ENCODE data around the gene UPF2. TPM values are rescaled to one million over a fixed set of nuclear protein-coding genes. Genes with fewer than 3 reads are reported as not detected.

UPF2 gene
- total RNA-seq, 1 donor from 2014 or later: 25.1 TPM

GRCh38 chr10:12062754-12063482 lies 20.3 kb upstream of the UPF2 start:
- H3K4me3 Mint-ChIP-seq: no peak overlapping the region
- H3K27ac Mint-ChIP-seq (ENCODE audit: unreplicated experiment): no peak overlapping the region
- no peak for DNase-seq (ENCODE audit: low read depth, low spot score)
- H3K9me3 Mint-ChIP-seq: no peaks in the 10 kb centered on the region
- H3K4me1 Mint-ChIP-seq: no peaks in the 10 kb centered on the region
- no peaks in the 10 kb centered on the region for H3K36me3 Mint-ChIP-seq (ENCODE audit: low read depth)
- no peak for TF ChIP-seq CTCF (conservative IDR thresholded peaks at IDR 0.05)
- no peaks in the 10 kb centered on the region for H3K27me3 Mint-ChIP-seq (ENCODE audit: low read depth)

- DNase-seq (ENCODE audit: low read depth, low spot score): no peak
- H3K9me3 Mint-ChIP-seq: no peaks in the 10 kb centered on the region
- H3K27ac Mint-ChIP-seq (ENCODE audit: unreplicated experiment): no peak overlapping the region
- no peaks in the 10 kb centered on the region for H3K36me3 Mint-ChIP-seq (ENCODE audit: low read depth)
- no peaks in the 10 kb centered on the region for H3K4me1 Mint-ChIP-seq
- TF ChIP-seq CTCF (conservative IDR thresholded peaks at IDR 0.05): no peak
- H3K4me3 Mint-ChIP-seq: no peak overlapping the region
- no peaks in the 10 kb centered on the region for H3K27me3 Mint-ChIP-seq (ENCODE audit: low read depth)
These were observed 18.5 kb upstream of the UPF2 start for GRCh38 chr10:12061124-12061523.

GRCh38 chr10:12056748-12057147 lies 14.1 kb upstream of the UPF2 start:
- H3K4me1 Mint-ChIP-seq: no peaks in the 10 kb centered on the region
- H3K27ac Mint-ChIP-seq (ENCODE audit: unreplicated experiment): no peak overlapping the region
- no peak for TF ChIP-seq CTCF (conservative IDR thresholded peaks at IDR 0.05)
- no peaks in the 10 kb centered on the region for H3K36me3 Mint-ChIP-seq (ENCODE audit: low read depth)
- no peaks in the 10 kb centered on the region for H3K9me3 Mint-ChIP-seq
- H3K27me3 Mint-ChIP-seq (ENCODE audit: low read depth): no peaks in the 10 kb centered on the region
- no peak overlapping the region for H3K4me3 Mint-ChIP-seq
- no peak for DNase-seq (ENCODE audit: low read depth, low spot score)

- Mint-ChIP-seq H3K9me3 (no peaks in the 10 kb centered on the region), H3K27ac (ENCODE audit: unreplicated experiment) (no peak overlapping the region), H3K4me3 (no peak overlapping the region), H3K4me1 (no peaks in the 10 kb centered on the region), H3K27me3 (ENCODE audit: low read depth) (no peaks in the 10 kb centered on the region), H3K36me3 (ENCODE audit: low read depth) (no peaks in the 10 kb centered on the region)
- DNase-seq (ENCODE audit: low read depth, low spot score): no peak
- TF ChIP-seq CTCF (conservative IDR thresholded peaks at IDR 0.05): no peak
These were observed 13.1 kb upstream of the UPF2 start for GRCh38 chr10:12055732-12056131.

- H3K4me1 Mint-ChIP-seq: no peaks in the 10 kb centered on the region
- no peaks in the 10 kb centered on the region for H3K36me3 Mint-ChIP-seq (ENCODE audit: low read depth)
- H3K27ac Mint-ChIP-seq (ENCODE audit: unreplicated experiment): no peak overlapping the region
- no peak for TF ChIP-seq CTCF (conservative IDR thresholded peaks at IDR 0.05)
- DNase-seq (ENCODE audit: low read depth, low spot score): no peak
- H3K4me3 Mint-ChIP-seq: no peak overlapping the region
- no peaks in the 10 kb centered on the region for H3K9me3 Mint-ChIP-seq
- H3K27me3 Mint-ChIP-seq (ENCODE audit: low read depth): peaks cover 7% of the 10 kb centered on the region
These were observed 8.6 kb upstream of the UPF2 start for GRCh38 chr10:12051241-12051640.
